NCI-H460 (cell line): ENCODE data around the gene FANCF. TPM values are rescaled to one million over a fixed set of nuclear protein-coding genes. Genes with fewer than 3 reads are reported as not detected.

Experiments used
- DNase-seq: peaks from one replicate; pipeline ENCODE4 v3.0.0-alpha.2; 2016; ENCODE audit warnings: low read depth; ENCODE audit errors: extremely low read depth
- total RNA-seq: library from RNA; depleted of rRNA; stranded (reverse); fragments of >200 nt; shearing (Covaris generic); gene quantifications from 2 replicates; pipeline ENCODE4 v1.2.3, GENCODE V29; 2014; rRNA removed

The FANCF gene
- total RNA-seq, 1 experiment from 2014 or later = 12.4 TPM

DNA sequence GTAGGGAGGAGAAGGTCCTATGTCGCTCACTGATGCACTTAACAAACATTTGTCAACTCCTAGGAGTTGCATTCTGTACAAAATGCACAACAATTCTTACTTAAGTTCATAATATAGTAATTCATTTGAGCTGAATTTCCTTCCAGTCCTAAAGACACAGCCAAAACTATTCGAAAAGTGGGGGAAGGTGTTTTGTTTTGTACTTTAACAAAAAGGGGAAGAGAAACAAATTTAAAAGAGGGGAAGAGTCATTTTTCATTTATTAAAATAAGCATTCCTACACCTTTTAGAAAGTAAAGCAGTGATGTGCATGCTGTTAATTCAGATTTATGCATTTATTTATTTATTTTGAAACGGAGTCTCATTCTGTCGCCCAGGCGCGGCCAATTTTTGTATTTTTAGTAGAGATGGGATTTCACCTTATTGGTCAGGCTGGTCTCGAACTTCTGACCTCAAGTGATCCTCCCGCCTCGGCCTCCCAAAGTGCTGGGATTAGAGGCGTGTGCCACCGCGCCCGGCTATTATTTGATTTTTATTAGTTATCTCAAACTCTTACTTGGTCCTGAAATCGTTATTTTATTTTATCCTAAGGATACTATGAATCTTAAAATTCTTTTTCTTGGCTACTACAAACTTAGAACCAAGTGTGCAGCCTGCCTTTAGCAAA is 1.1 kb upstream of the FANCF start:
- no peak for DNase-seq

- DNase-seq = peak; percentile 33
Observed at GRCh38 chr11:22624742-22625447, 728 bp downstream of the FANCF start.

- no peak for DNase-seq
Observed at GRCh38 chr11:22617868-22618267, 7.8 kb downstream of the FANCF start.

GRCh38 chr11:22603933-22604332 is 21.7 kb downstream of the FANCF start:
- DNase-seq = no peak

GRCh38 chr11:22602504-22602903 is 23.1 kb downstream of the FANCF start:
- DNase-seq = no peak

- DNase-seq = no peak
Observed at GRCh38 chr11:22599458-22599857, 26.2 kb downstream of the FANCF start.

- no peak for DNase-seq
Observed at GRCh38 chr11:22597062-22597461, 28.6 kb downstream of the FANCF start.

DNA sequence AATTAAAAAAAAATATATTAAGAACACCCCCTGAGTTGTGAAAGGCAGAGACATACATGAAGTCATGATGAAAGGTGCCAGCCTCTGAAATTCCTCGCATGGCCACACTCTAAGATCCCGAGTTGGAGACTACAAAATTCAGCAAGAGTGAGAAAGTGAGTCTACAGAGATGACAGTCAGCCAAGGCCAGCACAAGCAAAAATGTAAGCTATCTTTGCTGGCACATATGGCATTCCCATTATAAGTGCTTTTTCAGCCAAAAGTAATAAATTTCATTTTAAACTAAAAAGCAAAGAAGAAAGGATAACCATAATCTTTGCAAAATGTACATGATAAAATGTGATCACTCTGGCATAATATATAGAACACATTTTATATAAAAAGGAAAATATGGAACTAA is 40.6 kb downstream of the FANCF start:
- no peak for DNase-seq

- DNase-seq = no peak
Observed at GRCh38 chr11:22583963-22584492, 41.6 kb downstream of the FANCF start.

GRCh38 chr11:22582151-22582410 is 43.5 kb downstream of the FANCF start:
- no peak for DNase-seq

DNA sequence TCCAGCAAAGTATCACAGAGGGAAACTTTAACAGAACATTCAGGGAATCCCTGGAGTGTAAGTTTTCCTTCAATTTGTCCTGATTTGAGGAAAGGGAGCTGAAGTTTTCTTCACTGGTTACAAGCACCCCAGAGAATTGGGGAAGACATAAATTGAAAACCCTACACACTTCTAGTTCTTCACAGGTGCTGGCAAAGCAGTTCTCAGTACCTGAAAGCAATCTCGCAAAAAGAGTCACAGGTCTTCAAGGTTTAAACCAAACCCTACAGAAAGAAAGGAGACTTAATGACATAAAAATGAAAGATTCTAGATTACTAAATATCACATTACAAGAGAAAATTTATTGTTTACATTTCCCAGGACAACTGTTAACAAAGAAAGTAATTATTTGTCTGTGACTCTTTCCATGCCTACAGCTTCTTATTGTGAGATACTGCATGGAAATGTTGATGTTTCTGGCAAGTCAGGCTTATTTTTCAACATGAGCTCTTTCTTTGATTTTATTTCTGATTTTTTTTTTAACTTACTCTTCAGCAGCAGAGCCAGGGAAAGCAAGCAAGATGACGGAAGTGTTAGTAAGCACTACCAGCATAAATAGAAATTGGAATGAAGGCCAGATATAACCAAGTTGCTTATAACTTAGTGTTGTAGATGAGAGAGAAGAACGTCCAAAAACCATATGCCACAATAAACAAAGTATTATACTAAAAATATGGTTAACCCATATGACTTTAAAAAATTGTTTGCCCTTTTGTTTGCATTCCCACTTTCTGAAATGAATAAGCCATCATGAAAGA is 44.1 kb downstream of the FANCF start:
- no peak for DNase-seq

DNA sequence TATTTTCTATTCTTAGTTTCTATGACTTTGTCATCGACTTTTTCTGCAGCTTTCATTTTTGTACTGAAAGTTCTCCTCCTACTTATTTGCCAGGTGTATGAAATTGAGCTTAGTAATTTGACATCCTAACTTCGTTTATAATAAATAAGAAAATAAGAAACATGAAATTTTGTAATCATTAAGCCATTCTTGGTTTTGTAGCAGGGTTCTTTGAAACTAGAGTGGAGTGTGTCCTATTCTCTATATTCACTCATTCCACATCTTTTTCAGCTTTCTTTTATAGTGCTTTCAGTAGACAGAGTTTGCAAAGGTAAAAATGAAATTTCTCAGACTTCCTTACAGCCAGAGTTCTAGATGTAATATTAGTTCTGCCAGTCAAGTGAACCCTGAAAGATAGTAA is 47.8 kb downstream of the FANCF start:
- no peak for DNase-seq

Other genes starting within 250 kb of the FANCF start
- 0.77 and 1.2 TPM in 2 replicates for gene GAS2, start 40.8 kb upstream of the FANCF start, total RNA-seq
- 10.7 and 14.0 TPM in 2 replicates for gene SVIP, start 204.0 kb upstream of the FANCF start, total RNA-seq
- not detected in 2 replicates for gene CCDC179, start 234.7 kb upstream of the FANCF start, total RNA-seq